Measurements from ENCODE around the gene ENO3. TPM values are rescaled to one million over a fixed set of nuclear protein-coding genes. Genes with fewer than 3 reads are reported as not detected.

Gene ENO3
- total RNA-seq, 6 experiments from 2014 or later, result 1.9 to 4.6 (median 3.2) TPM

- Mint-ChIP-seq H3K27ac (no peak overlapping the region), H3K4me3 (no peak overlapping the region), H3K4me1 (ENCODE audit: low read depth) (peaks cover 15% of the 10 kb centered on the region), H3K9me3 (peaks cover 4% of the 10 kb centered on the region; the same call in 1 of the 2 replicates), H3K27me3 (ENCODE audit: insufficient read depth) (peaks cover 18% of the 10 kb centered on the region), H3K36me3 (ENCODE audit: low read depth) (peaks cover 24% of the 10 kb centered on the region)
- peak; percentile 100 for DNase-seq
- TF ChIP-seq, protein P1, sequence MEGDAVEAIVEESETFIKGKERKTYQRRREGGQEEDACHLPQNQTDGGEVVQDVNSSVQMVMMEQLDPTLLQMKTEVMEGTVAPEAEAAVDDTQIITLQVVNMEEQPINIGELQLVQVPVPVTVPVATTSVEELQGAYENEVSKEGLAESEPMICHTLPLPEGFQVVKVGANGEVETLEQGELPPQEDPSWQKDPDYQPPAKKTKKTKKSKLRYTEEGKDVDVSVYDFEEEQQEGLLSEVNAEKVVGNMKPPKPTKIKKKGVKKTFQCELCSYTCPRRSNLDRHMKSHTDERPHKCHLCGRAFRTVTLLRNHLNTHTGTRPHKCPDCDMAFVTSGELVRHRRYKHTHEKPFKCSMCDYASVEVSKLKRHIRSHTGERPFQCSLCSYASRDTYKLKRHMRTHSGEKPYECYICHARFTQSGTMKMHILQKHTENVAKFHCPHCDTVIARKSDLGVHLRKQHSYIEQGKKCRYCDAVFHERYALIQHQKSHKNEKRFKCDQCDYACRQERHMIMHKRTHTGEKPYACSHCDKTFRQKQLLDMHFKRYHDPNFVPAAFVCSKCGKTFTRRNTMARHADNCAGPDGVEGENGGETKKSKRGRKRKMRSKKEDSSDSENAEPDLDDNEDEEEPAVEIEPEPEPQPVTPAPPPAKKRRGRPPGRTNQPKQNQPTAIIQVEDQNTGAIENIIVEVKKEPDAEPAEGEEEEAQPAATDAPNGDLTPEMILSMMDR (IDR thresholded peaks at IDR 0.05), result no peak
Measured at GRCh38 chr17:4966844-4967538, 16.1 kb downstream of the ENO3 start.

DNA sequence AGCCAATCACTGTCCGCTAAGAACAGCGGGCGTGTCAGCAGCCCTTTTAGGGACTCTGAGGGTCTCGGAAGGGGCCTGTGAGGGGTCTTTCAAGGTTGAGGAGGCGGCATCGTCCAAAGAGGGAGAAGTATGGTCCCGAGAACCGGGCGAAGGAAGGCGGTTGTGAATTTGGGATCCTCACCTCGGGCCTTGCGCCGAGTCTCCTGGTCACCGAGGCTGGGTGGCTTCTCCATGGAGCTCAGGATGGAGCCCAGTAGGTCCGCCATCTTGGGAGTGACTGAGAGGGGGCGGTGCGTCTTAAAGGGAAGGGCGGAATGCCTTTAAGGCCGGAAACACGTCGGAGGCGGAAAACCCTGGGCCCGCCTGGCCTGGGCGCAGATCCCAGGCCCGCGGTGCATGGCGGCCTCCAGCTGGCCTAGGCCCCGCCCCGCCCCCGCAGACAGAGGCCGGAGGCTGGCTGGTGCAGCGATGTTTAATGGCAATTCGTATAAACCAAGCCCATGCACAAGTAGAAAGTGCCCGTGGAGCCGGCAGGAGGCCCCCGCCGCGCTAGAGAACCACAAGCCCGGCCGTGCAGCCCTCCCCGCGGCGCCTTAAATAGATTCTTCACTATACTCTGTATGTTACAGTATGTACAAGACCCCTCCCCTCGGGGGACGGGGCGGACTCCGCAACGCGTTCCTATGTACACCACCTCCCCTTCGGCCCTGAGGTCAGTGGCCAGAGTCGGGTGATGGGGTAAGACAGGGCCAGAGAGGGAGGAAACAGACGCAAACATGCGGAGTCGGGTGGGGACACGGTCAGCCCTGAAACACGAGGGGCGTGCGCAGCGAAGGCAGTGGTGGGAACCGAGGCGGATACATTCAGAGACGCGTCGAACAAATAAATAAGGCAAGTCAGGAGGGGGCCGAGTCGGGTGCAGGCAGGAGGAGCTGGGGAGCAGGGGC is 16.9 kb downstream of the ENO3 start, which contains the start of gene SPAG7:
Gene SPAG7, minus strand, starts transcription at position 279 of the 947 bp plus-strand sequence. Its CDS starts 13 bp downstream, at position 266.
- H3K9me3 Mint-ChIP-seq, result peaks cover 4% of the 10 kb centered on the region; the same call in 1 of the 2 replicates
- peaks cover 18% of the 10 kb centered on the region for H3K27me3 Mint-ChIP-seq (ENCODE audit: insufficient read depth)
- H3K4me1 Mint-ChIP-seq (ENCODE audit: low read depth), result peaks cover 15% of the 10 kb centered on the region

DNA sequence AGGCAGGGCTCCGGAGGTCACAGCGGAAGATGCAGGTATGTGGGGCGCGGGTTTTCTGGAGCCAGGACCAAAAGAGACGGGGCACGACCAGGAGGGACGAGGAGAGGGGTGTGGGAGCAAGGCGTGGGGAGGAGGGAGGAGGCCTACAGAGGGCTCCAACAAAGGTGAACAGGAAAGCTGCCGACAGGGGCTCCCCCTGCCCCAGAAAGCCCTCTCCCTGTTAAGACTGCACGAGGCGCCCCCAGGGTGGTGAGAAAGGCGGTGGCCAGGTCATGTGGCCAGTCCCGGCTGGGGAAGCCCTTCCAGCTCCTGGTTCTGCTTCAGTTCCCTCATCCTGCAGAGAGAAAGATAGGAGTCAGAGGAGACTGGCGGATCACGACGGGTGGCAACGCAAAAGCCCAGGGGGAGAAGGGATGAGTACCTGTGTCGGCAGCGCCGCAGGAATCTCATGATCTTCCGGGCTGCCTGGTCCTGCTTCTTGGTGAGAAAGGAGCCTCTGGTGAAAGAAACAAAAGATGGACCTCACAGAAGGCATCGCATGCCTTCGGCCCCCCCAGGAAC is 17.6 kb downstream of the ENO3 start:
- H3K4me1 Mint-ChIP-seq (ENCODE audit: low read depth), result peaks cover 15% of the 10 kb centered on the region

More for the DNA sequence above, 16.9 kb downstream of the ENO3 start, which contains the start of gene SPAG7:
- DNase-seq, result peak; percentile 92
- TF ChIP-seq, protein P1 (IDR thresholded peaks at IDR 0.05), result peak; percentile 43
- Mint-ChIP-seq H3K27ac (no peak within 1 kb of the TSS), H3K4me3 (no peak within 1 kb of the TSS), H3K36me3 (ENCODE audit: low read depth) (peaks cover 29% of the 10 kb centered on the region)

GRCh38 chr17:4969047-4969550 is 18.2 kb downstream of the ENO3 start:
- Mint-ChIP-seq H3K9me3 (peaks cover 4% of the 10 kb centered on the region; the same call in 1 of the 2 replicates), H3K4me1 (ENCODE audit: low read depth) (peaks cover 15% of the 10 kb centered on the region), H3K4me3 (no peak overlapping the region), H3K27me3 (ENCODE audit: insufficient read depth) (peaks cover 16% of the 10 kb centered on the region), H3K27ac (no peak overlapping the region), H3K36me3 (ENCODE audit: low read depth) (peaks cover 34% of the 10 kb centered on the region)
- TF ChIP-seq, protein P1 (IDR thresholded peaks at IDR 0.05), result no peak
- peak; percentile 89 for DNase-seq

More for the DNA sequence above, 17.6 kb downstream of the ENO3 start:
- H3K27me3 Mint-ChIP-seq (ENCODE audit: insufficient read depth), result peaks cover 18% of the 10 kb centered on the region
- TF ChIP-seq, protein P1 (IDR thresholded peaks at IDR 0.05), result no peak
- no peak for DNase-seq
- H3K36me3 Mint-ChIP-seq (ENCODE audit: low read depth), result peaks cover 30% of the 10 kb centered on the region
- no peak overlapping the region for H3K4me3 Mint-ChIP-seq
- peaks cover 4% of the 10 kb centered on the region; the same call in 1 of the 2 replicates for H3K9me3 Mint-ChIP-seq
- H3K27ac Mint-ChIP-seq, result no peak overlapping the region

Data from HFFc6 (cell line).